Lung (tissue), 12 donors: ENCODE measurements around the gene PICK1. TPM values are rescaled to one million over a fixed set of nuclear protein-coding genes. Genes with fewer than 3 reads are reported as not detected.

Experiments
- ATAC-seq: fragments of 200-7000 bp; cut with Tn5 transposase; one replicate; pipeline ENCODE4 v1.9.1; 2020; ENCODE audit warnings: moderate number of reproducible peaks; ENCODE audit not compliant: insufficient read depth, low FRiP score
- DNase-seq, 3 donors: peaks; one replicate each; pipeline ENCODE4 v3.0.0-alpha.2; 2013 to 2017
- H3K27ac ChIP-seq, 2 donors: one replicate each; pipeline ENCODE4 v1.5.1; 2013; ENCODE audit warnings: mild to moderate bottlenecking in 2 of 2, moderate library complexity in 2 of 2, control low read depth in 1 of 2, inconsistent platforms in 1 of 2, low read depth in 1 of 2, low read length in 1 of 2
- H3K27me3 ChIP-seq, 3 donors: one replicate each; pipeline ENCODE4 v1.5.1; 2013; ENCODE audit warnings: low read length in 2 of 3; ENCODE audit not compliant: control insufficient read depth in 3 of 3, insufficient read depth in 3 of 3
- H3K36me3 ChIP-seq, 4 donors: one replicate each; pipeline ENCODE4 v1.5.1; 2013; ENCODE audit warnings: low read length in 4 of 4, mild to moderate bottlenecking in 1 of 4, moderate library complexity in 1 of 4; ENCODE audit not compliant: control insufficient read depth in 4 of 4, insufficient read depth in 4 of 4
- H3K4me1 ChIP-seq, 5 donors: one replicate each; pipeline ENCODE4 v1.5.1; 2013; ENCODE audit warnings: low read length in 5 of 5, mild to moderate bottlenecking in 2 of 5, moderate library complexity in 1 of 5; ENCODE audit not compliant: control insufficient read depth in 5 of 5, insufficient read depth in 5 of 5
- H3K4me3 ChIP-seq: one replicate; pipeline ENCODE4 v1.5.1; 2013; ENCODE audit warnings: mild to moderate bottlenecking, control low read depth, moderate library complexity
- H3K9ac ChIP-seq, 2 donors: one replicate each; pipeline ENCODE4 v1.5.1; 2013; ENCODE audit warnings: low read length in 2 of 2, control low read depth in 1 of 2; ENCODE audit not compliant: insufficient read depth in 1 of 2
- H3K9me3 ChIP-seq, 4 donors: one replicate each; pipeline ENCODE4 v1.5.1; 2013; ENCODE audit warnings: low read length in 3 of 4, mild to moderate bottlenecking in 1 of 4, moderate library complexity in 1 of 4; ENCODE audit not compliant: control insufficient read depth in 4 of 4, insufficient read depth in 3 of 4
- WGBS, 2 donors: extraction: QIAGEN DNeasy Blood & Tissue Kit; methylation state at CpG; one replicate each; pipeline ENCODE4 v1.1.7; 2013; 5-methylcytosine and 5-hydroxymethylcytosine counted together
- polyA plus RNA-seq, 2 donors: library from polyadenylated mRNA; stranded (reverse); fragments of 200-250 nt; gene quantifications; one replicate each; pipeline ENCODE4 v1.2.1, GENCODE V29; 2013
- total RNA-seq, 2 donors: library from RNA; depleted of rRNA in 1 of 2; stranded (reverse); fragments of >200 nt in 1 of 2; gene quantifications; one replicate each; pipeline ENCODE4 v1.2.1, GENCODE V29; 2014 to 2021
- TF ChIP-seq, protein P1 (sequence below): IDR thresholded peaks from 2 replicates; pipeline ENCODE4 v1.5.1; 2012; ENCODE audit warnings: mild to moderate bottlenecking; ENCODE audit errors: control extremely low read depth, extremely low read depth
- donor health status: control.
- donor health status: control.
- donor health status: Bipolar disorder and iron deficiency.
- donor health status: healthy.
- donor health status: DM: yes; HTN: yes; CAD: no.

PICK1 gene
- total and polyA plus RNA-seq, 4 donors = 32.4 to 45.6 (median 37.3) TPM

DNA sequence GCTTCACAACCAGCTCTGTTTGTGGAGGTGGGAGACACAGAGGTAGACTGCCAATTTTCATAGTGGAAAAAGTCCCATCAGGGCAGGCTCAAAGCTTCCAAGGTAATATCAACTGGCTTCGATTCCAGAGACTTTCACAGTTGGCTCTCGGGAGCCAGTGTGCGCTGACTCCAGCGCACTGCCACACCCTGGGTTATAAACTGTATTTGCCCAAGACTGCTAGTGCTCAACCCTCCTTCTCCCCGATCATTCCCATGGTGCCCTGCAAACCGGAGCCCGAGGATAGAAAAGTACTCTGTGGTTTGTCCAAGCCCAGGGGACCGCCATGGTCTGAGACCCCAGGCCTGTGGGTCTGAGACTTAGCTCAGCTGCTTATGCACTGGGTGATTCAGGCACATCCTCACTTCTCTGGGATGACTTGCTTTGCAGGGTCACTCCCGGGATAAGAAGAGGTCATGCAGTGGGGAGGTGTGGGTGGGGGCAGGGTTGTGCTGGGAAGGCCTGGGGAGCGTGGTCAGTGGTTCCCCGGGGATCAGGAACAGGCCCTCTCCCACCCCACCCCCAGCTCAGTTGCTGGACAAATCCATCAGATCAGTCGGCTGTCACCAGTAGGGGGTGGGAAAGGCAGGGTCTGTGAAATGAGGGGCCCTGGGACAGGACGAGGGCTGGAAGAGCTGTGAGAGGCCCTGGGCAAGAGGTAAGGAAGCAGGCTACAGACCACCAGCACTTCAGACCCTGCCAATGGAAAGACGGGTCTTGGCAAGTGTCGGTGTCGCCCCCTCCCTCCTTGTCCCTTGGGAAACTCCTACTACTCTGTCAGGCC, 26.7 kb upstream of the PICK1 start:
- ATAC-seq (no peak), DNase-seq (no peak)
- H3K9me3 ChIP-seq = peaks cover 0 to 2% (median 0%) of the 10 kb centered on the region in 4 donors
- H3K4me1 ChIP-seq = peaks cover 0 to 20% (median 9%) of the 10 kb centered on the region in 5 donors
- 80 to 88% methylated on average over 16 of the region's 16 CpGs for WGBS, 2 donors
- no peak overlapping the region for H3K27ac ChIP-seq
- no peak overlapping the region for H3K9ac ChIP-seq
- H3K27me3 ChIP-seq = no peaks in the 10 kb centered on the region
- H3K36me3 ChIP-seq = no peaks in the 10 kb centered on the region
- H3K4me3 ChIP-seq = no peak overlapping the region
- TF ChIP-seq, protein P1, sequence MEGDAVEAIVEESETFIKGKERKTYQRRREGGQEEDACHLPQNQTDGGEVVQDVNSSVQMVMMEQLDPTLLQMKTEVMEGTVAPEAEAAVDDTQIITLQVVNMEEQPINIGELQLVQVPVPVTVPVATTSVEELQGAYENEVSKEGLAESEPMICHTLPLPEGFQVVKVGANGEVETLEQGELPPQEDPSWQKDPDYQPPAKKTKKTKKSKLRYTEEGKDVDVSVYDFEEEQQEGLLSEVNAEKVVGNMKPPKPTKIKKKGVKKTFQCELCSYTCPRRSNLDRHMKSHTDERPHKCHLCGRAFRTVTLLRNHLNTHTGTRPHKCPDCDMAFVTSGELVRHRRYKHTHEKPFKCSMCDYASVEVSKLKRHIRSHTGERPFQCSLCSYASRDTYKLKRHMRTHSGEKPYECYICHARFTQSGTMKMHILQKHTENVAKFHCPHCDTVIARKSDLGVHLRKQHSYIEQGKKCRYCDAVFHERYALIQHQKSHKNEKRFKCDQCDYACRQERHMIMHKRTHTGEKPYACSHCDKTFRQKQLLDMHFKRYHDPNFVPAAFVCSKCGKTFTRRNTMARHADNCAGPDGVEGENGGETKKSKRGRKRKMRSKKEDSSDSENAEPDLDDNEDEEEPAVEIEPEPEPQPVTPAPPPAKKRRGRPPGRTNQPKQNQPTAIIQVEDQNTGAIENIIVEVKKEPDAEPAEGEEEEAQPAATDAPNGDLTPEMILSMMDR = no peak

DNA sequence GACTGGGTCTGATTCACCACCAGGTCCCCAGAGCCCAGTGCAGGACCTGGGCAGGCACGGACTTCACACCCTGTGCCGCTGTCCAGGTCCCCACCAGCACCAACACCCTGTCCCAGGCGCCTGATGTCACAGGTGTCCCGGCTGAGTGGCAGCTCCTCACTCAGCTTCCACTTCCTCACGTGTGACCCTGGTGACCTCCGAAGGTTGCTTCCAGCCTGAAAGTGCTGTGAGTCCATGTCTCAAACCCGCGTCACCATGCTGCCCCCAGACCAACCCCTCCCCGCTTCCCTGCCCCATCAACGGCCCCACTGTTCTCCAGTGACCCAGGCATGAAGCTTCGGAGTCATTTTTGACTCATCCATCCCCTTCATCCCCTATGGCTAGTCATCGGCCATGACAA, 25.7 kb upstream of the PICK1 start:
- peaks cover 0 to 2% (median 0%) of the 10 kb centered on the region in 4 donors for H3K9me3 ChIP-seq
- no peak overlapping the region for H3K27ac ChIP-seq
- ATAC-seq (no peak), DNase-seq (no peak)
- peaks cover 0 to 20% (median 9%) of the 10 kb centered on the region in 5 donors for H3K4me1 ChIP-seq
- H3K36me3 ChIP-seq = no peaks in the 10 kb centered on the region
- H3K9ac ChIP-seq = no peak overlapping the region
- no peaks in the 10 kb centered on the region for H3K27me3 ChIP-seq
- no peak overlapping the region for H3K4me3 ChIP-seq
- WGBS, 2 donors = 92 to 94% methylated on average over 12 of the region's 12 CpGs
- TF ChIP-seq, protein P1 = no peak

DNA sequence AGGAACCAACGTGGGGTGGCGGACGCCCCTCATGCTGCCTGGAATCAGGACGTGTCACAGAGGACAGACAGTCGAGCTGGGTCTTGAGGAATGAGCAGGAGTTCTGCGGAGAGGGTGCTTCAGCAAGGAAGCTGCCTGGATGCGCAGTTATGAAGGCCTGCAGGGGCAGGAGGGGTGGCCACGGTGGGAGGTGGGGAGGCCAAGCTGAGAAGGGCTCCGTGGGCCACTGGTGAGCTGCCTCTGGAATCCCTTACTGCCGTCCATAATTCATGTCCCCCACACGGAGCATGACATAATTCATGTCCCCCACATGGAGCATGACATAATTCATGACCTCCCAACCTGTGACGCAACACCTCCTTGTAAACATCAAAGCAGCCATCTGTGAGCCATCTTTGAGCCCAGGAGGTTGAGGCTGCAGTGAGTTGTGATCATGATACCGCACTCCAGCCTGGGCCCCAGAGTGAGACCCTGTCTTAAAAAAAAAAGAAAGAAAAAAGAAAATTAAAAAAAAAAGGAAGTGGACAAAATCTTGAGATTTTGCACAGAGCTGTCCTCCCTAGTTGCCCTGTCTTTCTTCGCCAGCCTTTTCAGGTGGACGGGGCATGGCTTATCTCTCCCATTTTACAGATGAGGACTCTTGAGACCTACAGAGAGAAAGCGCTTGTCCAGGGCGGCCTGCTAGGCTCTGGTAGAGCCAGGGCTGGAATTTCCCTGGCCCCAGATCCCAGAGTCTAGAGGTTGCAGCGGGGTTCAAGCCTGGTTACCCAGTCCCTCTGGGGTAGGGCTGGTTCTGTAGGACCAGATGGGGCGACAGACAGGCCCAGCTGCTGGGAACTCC, 24.3 kb upstream of the PICK1 start:
- TF ChIP-seq, protein P1 = no peak
- H3K9ac ChIP-seq = no peak overlapping the region
- peaks cover 0 to 20% (median 9%) of the 10 kb centered on the region in 5 donors for H3K4me1 ChIP-seq
- peak overlapping the region in 1 of 2 donors; percentile 35 for H3K27ac ChIP-seq
- H3K9me3 ChIP-seq = peaks cover 0 to 2% (median 0%) of the 10 kb centered on the region in 4 donors
- WGBS, 2 donors = 85 to 86% methylated on average over 19 of the region's 19 CpGs
- no peaks in the 10 kb centered on the region for H3K36me3 ChIP-seq
- ATAC-seq (no peak), DNase-seq (peak in 2 of 3 donors; percentile 40 to 71)
- H3K4me3 ChIP-seq = no peak overlapping the region
- H3K27me3 ChIP-seq = no peaks in the 10 kb centered on the region
